GM18868 (cell line): ENCODE measurements around the gene DACT2.
"Not testable (repeated sequence)": the region's sequence is repeated elsewhere in the genome, so short reads cannot be mapped to it uniquely, and the experiment has no call there.

Source experiments
- ATAC-seq: cut with Tn5 transposase; IDR thresholded peaks from one replicate; pipeline ENCODE4 v1.9.1; 2021; ENCODE audit warnings: mild to moderate bottlenecking, moderate library complexity; ENCODE audit not compliant: unreplicated experiment

The DACT2 gene

GRCh38 chr6:168268755-168269154, 50.8 kb downstream of the DACT2 start:
- no peak for ATAC-seq

DNA sequence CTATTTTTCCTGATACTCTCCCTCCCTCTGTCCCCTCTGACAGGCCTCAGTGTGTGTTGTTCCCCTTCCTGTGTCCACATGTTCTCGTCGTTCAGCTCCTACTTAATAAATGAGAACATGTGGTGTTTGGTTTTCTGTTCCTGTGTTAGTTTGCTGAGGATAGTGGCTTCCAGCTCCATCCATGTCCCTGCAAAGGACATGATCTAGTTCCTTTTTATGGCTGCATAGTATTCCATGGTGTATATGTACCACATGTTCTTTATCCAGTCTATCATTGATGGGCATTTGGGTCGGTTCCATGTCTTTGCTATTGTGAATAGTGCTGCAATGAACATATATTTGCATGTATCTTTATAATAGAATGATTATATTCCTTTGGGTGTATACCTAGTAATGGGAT, 51.8 kb downstream of the DACT2 start:
- ATAC-seq, result not testable (repeated sequence)

GRCh38 chr6:168265827-168266815, 53.5 kb downstream of the DACT2 start:
- no peak for ATAC-seq

DNA sequence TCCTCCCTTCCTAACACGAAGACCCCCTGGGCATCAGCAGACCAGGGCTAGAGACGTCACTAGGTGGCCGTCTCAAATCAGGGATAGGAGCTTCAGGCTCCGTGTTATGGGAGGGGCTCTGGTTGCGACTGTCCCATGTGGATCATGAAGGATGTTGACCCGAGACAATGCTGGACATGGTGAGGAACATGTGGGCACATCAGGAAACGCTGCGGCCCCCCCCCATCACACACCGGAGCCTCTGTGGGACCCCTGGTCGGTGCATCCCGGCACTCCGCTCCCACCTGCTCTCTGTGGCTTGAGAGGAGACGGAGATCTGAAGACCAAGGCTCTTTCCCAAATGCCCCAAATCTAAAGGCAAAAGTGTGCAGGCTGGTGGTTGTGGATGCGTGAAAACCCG, 54.2 kb downstream of the DACT2 start:
- no peak for ATAC-seq

GRCh38 chr6:168264593-168265335, 54.8 kb downstream of the DACT2 start:
- ATAC-seq, result no peak

DNA sequence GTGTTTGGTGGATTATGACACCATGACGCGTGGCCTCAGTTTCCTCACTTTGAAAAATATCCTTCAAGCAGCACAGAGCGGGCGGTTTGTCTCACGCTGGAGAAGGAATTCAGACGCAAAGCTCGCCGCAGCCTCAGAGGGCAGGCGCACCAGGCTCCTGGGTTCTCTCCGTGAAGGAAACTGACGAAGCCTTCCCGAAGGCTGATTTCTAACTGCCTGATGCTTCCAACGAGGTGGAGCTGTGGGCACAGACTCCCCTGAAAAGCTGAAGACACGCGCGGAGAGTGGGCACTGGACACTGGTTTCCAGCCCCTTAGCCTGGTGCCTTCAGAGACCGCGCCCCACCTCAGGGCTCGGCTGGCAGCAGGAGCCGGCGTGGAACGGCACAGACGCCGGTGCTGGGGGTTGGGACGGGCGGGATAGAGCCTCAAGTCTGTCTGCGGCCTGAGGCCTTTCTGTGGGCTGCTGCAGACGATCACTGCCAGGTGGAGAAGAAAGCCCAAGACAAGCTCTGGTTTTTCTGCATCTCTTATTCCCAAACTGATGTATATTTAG, 56.1 kb downstream of the DACT2 start:
- no peak for ATAC-seq

DNA sequence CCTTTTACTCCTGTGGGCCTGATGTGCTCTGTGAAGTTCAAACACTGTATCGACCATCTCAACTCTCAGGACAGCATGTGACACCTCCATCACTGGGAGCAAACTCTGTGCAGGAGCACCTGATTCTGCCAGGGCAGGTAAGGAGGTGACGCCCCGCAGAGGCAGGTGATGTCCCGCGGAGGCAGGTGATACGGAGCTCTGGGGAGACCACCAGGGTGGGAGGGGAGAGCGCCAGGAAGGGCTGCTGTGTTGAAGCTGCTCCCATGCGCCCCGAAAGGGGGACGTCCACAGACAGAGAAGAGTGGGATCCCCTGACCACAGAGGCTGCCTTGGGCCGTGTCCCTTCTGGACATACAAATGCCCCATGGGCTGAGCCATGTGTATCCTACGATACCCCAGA, 58.3 kb downstream of the DACT2 start:
- ATAC-seq, result no peak

- ATAC-seq, result no peak
Measured at GRCh38 chr6:168260420-168260987, 59.1 kb downstream of the DACT2 start.

- ATAC-seq, result no peak
Measured at GRCh38 chr6:168258795-168259194, 60.8 kb downstream of the DACT2 start.

- no peak for ATAC-seq
Measured at GRCh38 chr6:168256940-168257339, 62.6 kb downstream of the DACT2 start.
